Lower lobe of right lung (tissue), 2 donors: ENCODE results near the gene ISLR2. TPM values are rescaled to one million over a fixed set of nuclear protein-coding genes. Genes with fewer than 3 reads are reported as not detected.

Source experiments
- ATAC-seq, 2 donors: fragments of 200-7000 bp; cut with Tn5 transposase; one replicate each; pipeline ENCODE4 v1.9.1; 2020 to 2022; ENCODE audit warnings: mild to moderate bottlenecking in 2 of 2, moderate library complexity in 2 of 2
- DNase-seq: peaks from one replicate; pipeline ENCODE4 v3.0.0-alpha.2; 2020
- H3K27ac ChIP-seq: fragments of 200-600 bp; one replicate; pipeline ENCODE4 v1.8.0; 2022
- H3K27me3 ChIP-seq: fragments of 200-600 bp; one replicate; pipeline ENCODE4 v1.8.0; 2022; ENCODE audit warnings: low read depth
- H3K36me3 ChIP-seq: fragments of 200-600 bp; one replicate; pipeline ENCODE4 v1.8.0; 2022; ENCODE audit warnings: mild to moderate bottlenecking
- H3K4me1 ChIP-seq: fragments of 200-600 bp; one replicate; pipeline ENCODE4 v1.8.0; 2022
- H3K4me3 ChIP-seq: fragments of 200-600 bp; one replicate; pipeline ENCODE4 v1.8.0; 2022; ENCODE audit warnings: mild to moderate bottlenecking
- H3K9me3 ChIP-seq: fragments of 200-600 bp; one replicate; pipeline ENCODE4 v1.8.0; 2022
- CTCF ChIP-seq: fragments of 200-600 bp; IDR thresholded peaks from one replicate; pipeline ENCODE4 v1.8.0; 2022; ENCODE audit warnings: antibody characterized with exemption, mild to moderate bottlenecking
- intact Hi-C: fragments of 100-400 bp; cut with DNase I; formaldehyde crosslinking; loops from one replicate; pipeline ENCODE4 v1.11.0; 2022
- total RNA-seq: library from RNA; stranded (reverse); fragmentation: NEBNext Ultra II Directional; extraction: Animal tissue kit (Norgen Biotek cat#: 25700); gene quantifications from one replicate; pipeline ENCODE4 v1.2.1, GENCODE V29; 2021
- donor health status: DM: no; HTN: yes; CAD: no; lungs with severe emphysema.

Gene ISLR2
- total RNA-seq, 1 donor from 2014 or later, result 1.2 TPM

DNA sequence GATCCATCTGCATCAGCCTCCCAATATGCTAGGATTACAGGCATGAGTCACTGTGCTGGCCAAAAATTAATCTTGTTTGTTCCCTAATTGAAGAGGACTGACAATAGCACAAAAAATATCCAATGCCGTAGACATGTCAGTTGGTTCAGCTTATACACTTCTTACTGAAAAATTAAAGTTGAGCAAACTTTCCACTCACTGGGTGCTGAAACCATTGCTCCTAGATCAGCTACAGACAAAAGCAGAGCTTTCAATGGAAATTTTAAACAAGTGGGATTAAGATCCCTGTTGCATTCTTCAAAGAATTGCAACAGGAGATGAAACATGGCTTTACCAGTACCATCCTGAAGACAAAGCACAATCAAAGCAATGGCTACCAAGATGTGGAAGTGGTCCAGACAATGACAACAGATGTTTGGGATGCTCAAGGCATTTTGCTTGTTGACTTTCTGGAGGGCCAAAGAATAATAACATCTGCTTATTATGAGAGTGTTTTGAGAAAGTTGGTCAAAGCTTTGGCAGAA lies 16.0 kb downstream of the ISLR2 start:
- Histone ChIP-seq H3K27me3 (peaks cover 7% of the 10 kb centered on the region), H3K4me3 (no peak overlapping the region), H3K27ac (no peak overlapping the region), H3K4me1 (no peaks in the 10 kb centered on the region), H3K9me3 (peaks cover 4% of the 10 kb centered on the region), H3K36me3 (no peaks in the 10 kb centered on the region)
- ATAC-seq (no peak), DNase-seq (no peak)
- intact Hi-C loops, result no loop called here
- TF ChIP-seq CTCF, result no peak

DNA sequence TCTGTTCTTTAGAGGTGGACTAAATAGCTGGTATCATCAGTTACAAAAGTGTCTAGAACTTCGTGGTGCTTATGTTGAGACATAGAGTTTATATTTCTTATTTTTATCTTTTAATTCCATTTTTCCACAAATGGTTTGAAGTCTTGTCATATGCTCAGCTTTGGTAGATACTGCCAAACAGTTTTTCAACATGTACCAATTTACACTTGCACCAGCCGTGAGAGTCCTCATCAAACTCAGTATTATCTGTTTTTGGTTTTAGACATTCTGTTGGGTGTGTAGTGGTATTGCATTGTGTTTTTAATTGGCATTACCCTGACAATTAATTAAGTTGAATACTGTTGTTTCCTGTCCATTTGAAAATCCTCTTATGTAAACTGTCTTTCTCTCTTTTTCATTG lies 16.7 kb downstream of the ISLR2 start:
- ATAC-seq (no peak), DNase-seq (no peak)
- Histone ChIP-seq H3K4me1 (no peaks in the 10 kb centered on the region), H3K9me3 (peaks cover 4% of the 10 kb centered on the region), H3K27me3 (peaks cover 7% of the 10 kb centered on the region), H3K4me3 (no peak overlapping the region), H3K36me3 (no peaks in the 10 kb centered on the region), H3K27ac (no peak overlapping the region)
- TF ChIP-seq CTCF, result no peak
- intact Hi-C loops, result no loop called here

- Histone ChIP-seq H3K9me3 (no peaks in the 10 kb centered on the region), H3K27ac (no peak overlapping the region), H3K27me3 (no peaks in the 10 kb centered on the region), H3K4me1 (peaks cover 16% of the 10 kb centered on the region), H3K36me3 (no peaks in the 10 kb centered on the region), H3K4me3 (no peak overlapping the region)
- ATAC-seq (no peak), DNase-seq (no peak)
- intact Hi-C loops, result no loop called here
- no peak for TF ChIP-seq CTCF
Measured at GRCh38 chr15:74155766-74156417, 25.5 kb downstream of the ISLR2 start.

DNA sequence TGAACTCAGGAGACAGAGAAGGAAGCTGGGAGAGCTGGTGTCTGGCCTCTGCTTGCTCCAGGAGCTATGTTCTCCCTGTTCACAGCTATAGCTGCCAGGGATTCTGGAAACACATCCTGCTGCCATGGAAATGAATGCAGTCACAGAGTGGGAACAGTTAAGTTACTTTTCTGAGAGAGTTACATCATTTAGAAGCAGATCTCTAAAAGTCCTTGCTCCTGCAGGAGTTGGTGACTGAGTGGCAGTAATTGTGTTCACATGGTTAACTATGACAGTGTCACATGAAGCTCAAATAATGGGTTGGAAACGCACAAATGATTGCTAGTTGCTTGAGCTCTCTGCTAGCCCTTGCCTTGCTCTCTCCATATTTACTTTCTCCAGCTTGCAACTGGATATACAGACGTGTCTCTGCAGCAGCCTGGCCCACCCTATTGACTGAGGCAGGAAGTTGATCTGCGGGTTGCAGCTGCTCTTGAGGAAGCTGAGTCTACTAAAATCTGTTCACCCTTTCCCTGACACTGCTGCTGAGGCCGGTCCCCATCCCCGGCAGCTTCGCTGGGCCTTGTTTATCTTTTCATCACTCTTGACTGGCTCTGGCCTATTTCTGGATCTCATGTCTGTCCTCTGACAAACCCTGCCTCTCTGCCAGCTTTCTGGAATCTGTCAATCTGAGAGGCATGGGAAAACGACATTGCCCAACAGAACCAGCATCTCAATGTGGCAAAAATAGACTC lies 26.5 kb downstream of the ISLR2 start:
- H3K9me3 ChIP-seq, result no peaks in the 10 kb centered on the region
- no peak for DNase-seq
- no peak overlapping the region for H3K27ac ChIP-seq
- TF ChIP-seq CTCF, result no peak
- peaks cover 16% of the 10 kb centered on the region for H3K4me1 ChIP-seq
- no peak overlapping the region for H3K4me3 ChIP-seq
- intact Hi-C loops, result no loop called here
- ATAC-seq, result no peak
- no peaks in the 10 kb centered on the region for H3K36me3 ChIP-seq
- H3K27me3 ChIP-seq, result no peaks in the 10 kb centered on the region

- H3K36me3 ChIP-seq, result no peaks in the 10 kb centered on the region
- intact Hi-C loops, result no loop called here
- ATAC-seq, result no peak
- H3K27ac ChIP-seq, result no peak overlapping the region
- H3K4me1 ChIP-seq, result peaks cover 16% of the 10 kb centered on the region
- H3K27me3 ChIP-seq, result peaks cover 6% of the 10 kb centered on the region
- H3K4me3 ChIP-seq, result no peak overlapping the region
- no peak for DNase-seq
- H3K9me3 ChIP-seq, result no peaks in the 10 kb centered on the region
- no peak for TF ChIP-seq CTCF
Measured at GRCh38 chr15:74157868-74158827, 27.8 kb downstream of the ISLR2 start.
